NT2/D1 (cell line): ENCODE data around the gene TM9SF4.

Experiments used
- SUZ12 ChIP-seq: IDR thresholded peaks from 2 replicates; pipeline ENCODE4 v1.6.1; 2011; ENCODE audit not compliant: insufficient read length, insufficient read depth; ENCODE audit errors: extremely low read depth
- YY1 ChIP-seq: IDR thresholded peaks from 2 replicates; pipeline ENCODE4 v1.6.1; 2011; ENCODE audit not compliant: insufficient read length, insufficient read depth

- TF ChIP-seq SUZ12 (no peak), YY1 (no peak)
Measured at GRCh38 chr20:32135983-32136515, 26.5 kb downstream of the TM9SF4 start.
